HPDE6-E6E7 (cell line): Measurements from ENCODE around the gene TMEM205.

Experiments
- DNase-seq: peaks from one replicate; pipeline ENCODE4 v3.0.0; 2011; ENCODE audit warnings: missing footprints; ENCODE audit errors: extremely low spot score

TMEM205 gene

GRCh38 chr19:11299946-11300810, 45.9 kb downstream of the TMEM205 start:
- DNase-seq, result no peak

DNA sequence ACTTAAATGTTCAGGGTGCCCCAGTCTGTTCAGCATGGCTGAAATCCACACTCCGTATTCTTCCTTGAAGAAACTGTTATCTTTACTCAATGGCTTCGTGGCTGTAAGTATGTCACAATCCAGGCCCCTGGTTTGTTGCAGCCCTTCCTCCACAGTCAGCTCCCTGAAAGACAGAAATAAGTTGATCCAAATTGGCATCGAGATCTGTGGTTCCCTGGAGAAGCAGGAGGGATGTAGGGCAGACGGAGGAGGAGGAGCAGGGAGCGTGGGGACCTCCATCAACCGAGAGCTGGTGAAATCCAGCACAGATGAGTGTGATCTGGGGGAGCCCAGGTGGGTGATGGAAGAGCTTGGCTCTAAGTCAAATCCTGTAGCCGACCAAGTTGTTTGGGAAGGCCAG, 49.8 kb downstream of the TMEM205 start:
- DNase-seq, result no peak

- DNase-seq, result no peak
Observed at GRCh38 chr19:11295665-11296245, 50.3 kb downstream of the TMEM205 start, which contains the start of gene TSPAN16. TSS of gene TSPAN16 (plus strand) at chr19:11296160. CDS start at chr19:11296298, 138 bp downstream.

- no peak for DNase-seq
Observed at GRCh38 chr19:11295180-11295579, 50.9 kb downstream of the TMEM205 start.

GRCh38 chr19:11293433-11294389, 52.4 kb downstream of the TMEM205 start:
- peak; percentile 95 for DNase-seq
